WI38 (cell line): ENCODE data around the gene TRIM66.

Experiments used
- H3K4me3 ChIP-seq: 2 replicates; pipeline ENCODE4 v1.5.1; 2011; ENCODE audit warnings: low read depth, mild to moderate bottlenecking, control low read depth, low read length
- CTCF ChIP-seq: IDR thresholded peaks from 2 replicates; pipeline ENCODE4 v1.5.1; 2012; ENCODE audit warnings: low read depth, mild to moderate bottlenecking, control low read depth, low read length

TRIM66 gene

GRCh38 chr11:8698379-8698851 lies 15.9 kb upstream of the TRIM66 start:
- TF ChIP-seq CTCF = no peak
- H3K4me3 ChIP-seq = no peak overlapping the region

GRCh38 chr11:8697054-8697453 lies 14.6 kb upstream of the TRIM66 start:
- no peak overlapping the region for H3K4me3 ChIP-seq
- no peak for TF ChIP-seq CTCF

- TF ChIP-seq CTCF = no peak
- no peak overlapping the region for H3K4me3 ChIP-seq
Observed at GRCh38 chr11:8694137-8694536, 11.7 kb upstream of the TRIM66 start.

GRCh38 chr11:8693555-8693954 lies 11.1 kb upstream of the TRIM66 start:
- H3K4me3 ChIP-seq = no peak overlapping the region
- no peak for TF ChIP-seq CTCF

- H3K4me3 ChIP-seq = no peak overlapping the region
- TF ChIP-seq CTCF = no peak
Observed at GRCh38 chr11:8693010-8693551, 10.6 kb upstream of the TRIM66 start.

GRCh38 chr11:8692417-8692816 lies 10.0 kb upstream of the TRIM66 start:
- TF ChIP-seq CTCF = no peak
- H3K4me3 ChIP-seq = no peak overlapping the region

- H3K4me3 ChIP-seq = no peak overlapping the region
- TF ChIP-seq CTCF = no peak
Observed at GRCh38 chr11:8691601-8692000, 9.1 kb upstream of the TRIM66 start.
